ENCODE data around the gene KIF26B. TPM values are rescaled to one million over a fixed set of nuclear protein-coding genes. Genes with fewer than 3 reads are reported as not detected.

KIF26B gene
- polyA plus RNA-seq, 5 donors = 3.5 to 8.5 (median 5.1) TPM

GRCh38 chr1:245278846-245279245 is 124.1 kb downstream of the KIF26B start:
- no peak for DNase-seq

- no peak for DNase-seq
Observed at GRCh38 chr1:245279346-245279745, 124.6 kb downstream of the KIF26B start.

GRCh38 chr1:245283001-245283400 is 128.2 kb downstream of the KIF26B start:
- no peak for DNase-seq

GRCh38 chr1:245285168-245285567 is 130.4 kb downstream of the KIF26B start:
- no peak for DNase-seq

- DNase-seq = no peak
Observed at GRCh38 chr1:245288796-245289195, 134.0 kb downstream of the KIF26B start.

- peak in 1 of 2 donors; percentile 52 for DNase-seq
Observed at GRCh38 chr1:245290836-245291235, 136.1 kb downstream of the KIF26B start.

GRCh38 chr1:245291351-245291750 is 136.6 kb downstream of the KIF26B start:
- no peak for DNase-seq

GRCh38 chr1:245292141-245292540 is 137.4 kb downstream of the KIF26B start:
- no peak for DNase-seq

- no peak for DNase-seq
Observed at GRCh38 chr1:245292553-245292952, 137.8 kb downstream of the KIF26B start.

- DNase-seq = no peak
Observed at GRCh38 chr1:245294020-245294419, 139.2 kb downstream of the KIF26B start.

- peak in 1 of 2 donors; percentile 19 for DNase-seq
Observed at GRCh38 chr1:245298781-245299180, 144.0 kb downstream of the KIF26B start.

GRCh38 chr1:245301162-245301580 is 146.4 kb downstream of the KIF26B start:
- DNase-seq = peak; percentile 64 to 70

GRCh38 chr1:245301921-245302320 is 147.1 kb downstream of the KIF26B start:
- no peak for DNase-seq

- DNase-seq = no peak
Observed at GRCh38 chr1:245304698-245305097, 149.9 kb downstream of the KIF26B start.

GRCh38 chr1:245306020-245306419 is 151.2 kb downstream of the KIF26B start:
- no peak for DNase-seq

GRCh38 chr1:245306628-245307410 is 152.0 kb downstream of the KIF26B start:
- DNase-seq = peak in 1 of 2 donors; percentile 42

GRCh38 chr1:245310571-245311531 is 156.1 kb downstream of the KIF26B start:
- peak in 1 of 2 donors; percentile 22 for DNase-seq

GRCh38 chr1:245311887-245312536 is 157.2 kb downstream of the KIF26B start:
- DNase-seq = no peak

GRCh38 chr1:245313576-245313975 is 158.8 kb downstream of the KIF26B start:
- DNase-seq = no peak

GRCh38 chr1:245316784-245317183 is 162.0 kb downstream of the KIF26B start:
- DNase-seq = no peak

- DNase-seq = no peak
Observed at GRCh38 chr1:245317217-245317616, 162.4 kb downstream of the KIF26B start.

- no peak for DNase-seq
Observed at GRCh38 chr1:245319094-245319493, 164.3 kb downstream of the KIF26B start.
